ENCODE data around the gene CHMP4B. TPM values are rescaled to one million over a fixed set of nuclear protein-coding genes. Genes with fewer than 3 reads are reported as not detected.

The CHMP4B gene
- total RNA-seq, 1 donor from 2014 or later = 59.2 TPM

DNA sequence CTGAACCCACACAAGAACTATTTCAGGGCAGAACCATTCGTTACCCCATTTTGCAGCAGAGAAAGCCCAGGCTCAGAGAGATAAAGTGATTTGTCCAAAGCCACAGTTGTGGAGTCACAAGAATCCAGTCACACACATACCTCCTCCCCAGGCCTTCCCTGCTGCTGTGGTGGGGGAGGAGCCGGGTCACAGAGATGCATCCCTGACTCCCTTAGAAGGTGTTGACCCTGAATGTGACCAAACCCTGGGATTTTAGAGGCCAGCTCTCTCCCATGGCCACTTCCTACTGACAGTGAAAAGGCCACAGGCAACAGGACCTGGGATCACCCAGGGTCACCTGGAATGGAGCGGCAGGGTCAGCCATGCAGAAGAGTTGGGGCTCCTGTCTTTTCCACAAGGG is 48.6 kb downstream of the CHMP4B start:
- TF ChIP-seq, protein P1, sequence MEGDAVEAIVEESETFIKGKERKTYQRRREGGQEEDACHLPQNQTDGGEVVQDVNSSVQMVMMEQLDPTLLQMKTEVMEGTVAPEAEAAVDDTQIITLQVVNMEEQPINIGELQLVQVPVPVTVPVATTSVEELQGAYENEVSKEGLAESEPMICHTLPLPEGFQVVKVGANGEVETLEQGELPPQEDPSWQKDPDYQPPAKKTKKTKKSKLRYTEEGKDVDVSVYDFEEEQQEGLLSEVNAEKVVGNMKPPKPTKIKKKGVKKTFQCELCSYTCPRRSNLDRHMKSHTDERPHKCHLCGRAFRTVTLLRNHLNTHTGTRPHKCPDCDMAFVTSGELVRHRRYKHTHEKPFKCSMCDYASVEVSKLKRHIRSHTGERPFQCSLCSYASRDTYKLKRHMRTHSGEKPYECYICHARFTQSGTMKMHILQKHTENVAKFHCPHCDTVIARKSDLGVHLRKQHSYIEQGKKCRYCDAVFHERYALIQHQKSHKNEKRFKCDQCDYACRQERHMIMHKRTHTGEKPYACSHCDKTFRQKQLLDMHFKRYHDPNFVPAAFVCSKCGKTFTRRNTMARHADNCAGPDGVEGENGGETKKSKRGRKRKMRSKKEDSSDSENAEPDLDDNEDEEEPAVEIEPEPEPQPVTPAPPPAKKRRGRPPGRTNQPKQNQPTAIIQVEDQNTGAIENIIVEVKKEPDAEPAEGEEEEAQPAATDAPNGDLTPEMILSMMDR (IDR thresholded peaks at IDR 0.05; ENCODE audit: insufficient read depth, low read length, poor library complexity, severe bottlenecking) = no peak
- no peak overlapping the region for H3K4me3 ChIP-seq (ENCODE audit: low read depth, low read length)
- H3K36me3 ChIP-seq (ENCODE audit: control insufficient read depth, insufficient read depth, low read length) = no peaks in the 10 kb centered on the region
- H3K27me3 ChIP-seq (ENCODE audit: control insufficient read depth, insufficient read depth, low read length) = peaks cover 3% of the 10 kb centered on the region
- DNase-seq (ENCODE audit: low read depth) = no peak

DNA sequence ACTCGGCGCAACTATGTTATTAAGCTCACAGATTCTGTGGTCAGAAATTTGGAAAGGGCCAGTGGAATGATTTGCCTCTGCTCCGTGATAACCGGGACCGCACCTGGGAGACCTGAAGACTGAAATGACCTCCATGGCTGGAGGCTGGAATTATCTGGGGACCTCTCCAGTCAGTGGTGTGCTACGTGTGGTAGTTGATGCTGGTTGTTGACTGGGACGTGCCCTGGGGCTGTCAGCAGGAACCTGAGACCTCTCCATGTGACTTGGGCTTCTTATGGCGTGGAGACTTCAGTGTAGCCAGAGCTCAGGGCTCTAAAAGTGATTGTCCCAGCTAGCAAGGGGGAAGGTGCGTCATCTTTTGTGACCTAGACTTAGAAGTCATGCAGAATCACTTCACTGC is 50.3 kb downstream of the CHMP4B start:
- DNase-seq (ENCODE audit: low read depth) = no peak
- Histone ChIP-seq H3K4me3 (ENCODE audit: low read depth, low read length) (no peak overlapping the region), H3K36me3 (ENCODE audit: control insufficient read depth, insufficient read depth, low read length) (no peaks in the 10 kb centered on the region), H3K27me3 (ENCODE audit: control insufficient read depth, insufficient read depth, low read length) (peaks cover 12% of the 10 kb centered on the region)
- TF ChIP-seq, protein P1 (IDR thresholded peaks at IDR 0.05; ENCODE audit: insufficient read depth, low read length, poor library complexity, severe bottlenecking) = no peak

GRCh38 chr20:33862709-33863403 is 51.7 kb downstream of the CHMP4B start:
- H3K27me3 ChIP-seq (ENCODE audit: control insufficient read depth, insufficient read depth, low read length) = peaks cover 22% of the 10 kb centered on the region
- no peaks in the 10 kb centered on the region for H3K36me3 ChIP-seq (ENCODE audit: control insufficient read depth, insufficient read depth, low read length)
- H3K4me3 ChIP-seq (ENCODE audit: low read depth, low read length) = no peak overlapping the region
- TF ChIP-seq, protein P1 (IDR thresholded peaks at IDR 0.05; ENCODE audit: insufficient read depth, low read length, poor library complexity, severe bottlenecking) = peak; percentile 66
- no peak for DNase-seq (ENCODE audit: low read depth)

GRCh38 chr20:33863440-33864323 is 52.5 kb downstream of the CHMP4B start:
- TF ChIP-seq, protein P1 (IDR thresholded peaks at IDR 0.05; ENCODE audit: insufficient read depth, low read length, poor library complexity, severe bottlenecking) = no peak
- DNase-seq (ENCODE audit: low read depth) = no peak
- no peak overlapping the region for H3K4me3 ChIP-seq (ENCODE audit: low read depth, low read length)
- no peaks in the 10 kb centered on the region for H3K36me3 ChIP-seq (ENCODE audit: control insufficient read depth, insufficient read depth, low read length)
- peaks cover 26% of the 10 kb centered on the region for H3K27me3 ChIP-seq (ENCODE audit: control insufficient read depth, insufficient read depth, low read length)

DNA sequence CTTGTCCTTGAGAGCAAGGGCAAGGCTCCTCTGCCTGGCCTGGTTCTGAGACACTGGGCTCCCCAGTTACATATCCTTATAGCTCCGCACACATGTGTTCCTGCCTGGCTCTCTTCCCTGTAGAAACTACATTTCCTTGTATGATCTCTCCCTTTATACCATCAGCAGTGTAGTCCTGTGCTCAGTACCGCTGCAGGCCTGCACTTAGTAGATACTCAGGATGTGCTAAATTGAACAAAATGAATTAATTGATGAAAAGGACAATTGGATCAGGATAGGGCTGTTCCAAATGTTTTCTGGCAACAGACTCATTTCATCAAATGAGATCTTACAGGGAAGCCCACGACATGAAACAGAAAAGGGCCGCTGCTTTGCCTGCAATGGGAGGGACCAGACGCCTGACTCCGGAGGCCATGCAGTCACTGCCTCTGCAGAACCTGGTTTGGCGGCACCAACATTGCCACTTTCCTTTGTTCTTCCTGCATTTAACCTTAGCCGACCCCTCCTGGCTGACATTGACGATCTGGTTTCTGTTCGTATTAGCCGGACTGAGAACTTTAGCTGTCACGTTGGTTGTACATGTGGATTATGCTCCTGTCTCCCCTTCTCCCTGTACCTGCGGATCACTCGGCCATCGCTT is 53.3 kb downstream of the CHMP4B start:
- TF ChIP-seq, protein P1 (IDR thresholded peaks at IDR 0.05; ENCODE audit: insufficient read depth, low read length, poor library complexity, severe bottlenecking) = no peak
- Histone ChIP-seq H3K27me3 (ENCODE audit: control insufficient read depth, insufficient read depth, low read length) (peaks cover 26% of the 10 kb centered on the region), H3K4me3 (ENCODE audit: low read depth, low read length) (no peak overlapping the region), H3K36me3 (ENCODE audit: control insufficient read depth, insufficient read depth, low read length) (no peaks in the 10 kb centered on the region)
- DNase-seq (ENCODE audit: low read depth) = no peak

Data from kidney epithelial cell (primary cell).